Stimulated activated CD4-positive, alpha-beta T cell treated with anti-CD3 and anti-CD28 coated beads, TNF-alpha, amount 100 ng/mL, for 48 hours (primary cell): ENCODE data around the gene FSTL4.

Source experiments
- DNase-seq, 3 donors: peaks; one replicate each; pipeline ENCODE4 v3.0.0-alpha.2; 2020; ENCODE audit warnings: low read depth in 3 of 3

Gene FSTL4

GRCh38 chr5:133192716-133193115 lies 419.6 kb downstream of the FSTL4 start:
- no peak for DNase-seq

GRCh38 chr5:133189881-133190280 lies 422.5 kb downstream of the FSTL4 start:
- DNase-seq = no peak

- DNase-seq = no peak
Observed at GRCh38 chr5:133179405-133179804, 432.9 kb downstream of the FSTL4 start.

- peak in 2 of 3 donors; percentile 9 to 20 for DNase-seq
Observed at GRCh38 chr5:133170756-133171387, 441.5 kb downstream of the FSTL4 start.

- no peak for DNase-seq
Observed at GRCh38 chr5:133164759-133165158, 447.6 kb downstream of the FSTL4 start.

GRCh38 chr5:133163839-133164238 lies 448.5 kb downstream of the FSTL4 start:
- DNase-seq = no peak

GRCh38 chr5:133159543-133159942 lies 452.8 kb downstream of the FSTL4 start:
- no peak for DNase-seq

- no peak for DNase-seq
Observed at GRCh38 chr5:133155326-133155969, 456.9 kb downstream of the FSTL4 start.

GRCh38 chr5:133154274-133155075 lies 457.9 kb downstream of the FSTL4 start:
- no peak for DNase-seq

- no peak for DNase-seq
Observed at GRCh38 chr5:133150909-133151544, 461.3 kb downstream of the FSTL4 start.

GRCh38 chr5:133149345-133149744 lies 463.0 kb downstream of the FSTL4 start:
- DNase-seq = no peak

- DNase-seq = no peak
Observed at GRCh38 chr5:133147815-133148567, 464.4 kb downstream of the FSTL4 start.

GRCh38 chr5:133147411-133147810 lies 464.9 kb downstream of the FSTL4 start:
- DNase-seq = no peak
